LNCaP clone FGC (cell line): Measurements from ENCODE around the gene KRTAP19-8.

Experiments
- DNase-seq: peaks from one replicate; pipeline ENCODE4 v3.0.0-alpha.2; 2011; ENCODE audit warnings: low read depth
- H3K4me3 ChIP-seq: 2 replicates; pipeline ENCODE4 v1.5.1; 2011; ENCODE audit warnings: mild to moderate bottlenecking, low read depth, low read length, control low read depth
- TF ChIP-seq, protein P1 (sequence below): IDR thresholded peaks from 2 replicates; pipeline ENCODE4 v1.5.1; 2012; ENCODE audit warnings: mild to moderate bottlenecking; ENCODE audit not compliant: control insufficient read depth, insufficient read depth; ENCODE audit errors: extremely low read depth

The KRTAP19-8 gene

DNA sequence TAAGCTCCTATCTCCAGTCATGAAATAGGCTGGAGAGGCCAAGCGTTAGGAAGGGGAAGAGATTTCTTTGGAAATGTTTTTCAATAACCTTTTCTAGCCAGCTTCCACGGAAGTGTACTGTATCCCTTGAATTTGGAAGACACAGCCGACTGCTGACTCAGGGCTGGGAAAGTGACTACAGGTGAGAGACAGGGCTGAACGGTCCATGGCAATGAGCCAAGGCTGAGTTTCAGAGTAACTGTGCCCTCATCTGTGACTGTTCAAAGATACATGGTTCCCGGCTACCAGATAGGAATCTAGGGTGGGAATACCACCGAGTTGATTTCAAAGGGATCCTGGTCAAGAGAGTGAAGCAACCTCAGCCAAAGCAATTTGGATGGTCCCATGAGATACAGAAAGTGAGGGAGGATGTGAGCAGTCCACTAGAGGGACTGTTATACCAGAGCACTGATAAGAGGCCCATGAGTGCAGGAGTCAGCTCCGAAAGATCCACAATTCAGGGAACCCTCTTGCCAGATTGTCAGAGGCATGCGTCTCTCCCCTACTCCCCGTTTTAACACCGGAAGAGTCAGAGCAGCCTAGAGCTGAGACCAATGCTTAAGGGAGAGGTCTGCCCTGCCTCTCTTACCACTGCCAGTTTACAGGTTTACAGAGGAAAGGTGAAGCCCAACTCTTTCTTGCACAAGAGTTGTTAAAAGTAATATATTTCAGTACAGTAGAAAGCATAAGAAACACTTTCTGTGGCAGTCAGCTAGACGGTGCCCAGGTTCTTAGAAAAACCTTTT lies 3.2 kb upstream of the KRTAP19-8 start:
- TF ChIP-seq, protein P1, sequence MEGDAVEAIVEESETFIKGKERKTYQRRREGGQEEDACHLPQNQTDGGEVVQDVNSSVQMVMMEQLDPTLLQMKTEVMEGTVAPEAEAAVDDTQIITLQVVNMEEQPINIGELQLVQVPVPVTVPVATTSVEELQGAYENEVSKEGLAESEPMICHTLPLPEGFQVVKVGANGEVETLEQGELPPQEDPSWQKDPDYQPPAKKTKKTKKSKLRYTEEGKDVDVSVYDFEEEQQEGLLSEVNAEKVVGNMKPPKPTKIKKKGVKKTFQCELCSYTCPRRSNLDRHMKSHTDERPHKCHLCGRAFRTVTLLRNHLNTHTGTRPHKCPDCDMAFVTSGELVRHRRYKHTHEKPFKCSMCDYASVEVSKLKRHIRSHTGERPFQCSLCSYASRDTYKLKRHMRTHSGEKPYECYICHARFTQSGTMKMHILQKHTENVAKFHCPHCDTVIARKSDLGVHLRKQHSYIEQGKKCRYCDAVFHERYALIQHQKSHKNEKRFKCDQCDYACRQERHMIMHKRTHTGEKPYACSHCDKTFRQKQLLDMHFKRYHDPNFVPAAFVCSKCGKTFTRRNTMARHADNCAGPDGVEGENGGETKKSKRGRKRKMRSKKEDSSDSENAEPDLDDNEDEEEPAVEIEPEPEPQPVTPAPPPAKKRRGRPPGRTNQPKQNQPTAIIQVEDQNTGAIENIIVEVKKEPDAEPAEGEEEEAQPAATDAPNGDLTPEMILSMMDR: no peak
- DNase-seq: no peak
- H3K4me3 ChIP-seq: no peak overlapping the region

DNA sequence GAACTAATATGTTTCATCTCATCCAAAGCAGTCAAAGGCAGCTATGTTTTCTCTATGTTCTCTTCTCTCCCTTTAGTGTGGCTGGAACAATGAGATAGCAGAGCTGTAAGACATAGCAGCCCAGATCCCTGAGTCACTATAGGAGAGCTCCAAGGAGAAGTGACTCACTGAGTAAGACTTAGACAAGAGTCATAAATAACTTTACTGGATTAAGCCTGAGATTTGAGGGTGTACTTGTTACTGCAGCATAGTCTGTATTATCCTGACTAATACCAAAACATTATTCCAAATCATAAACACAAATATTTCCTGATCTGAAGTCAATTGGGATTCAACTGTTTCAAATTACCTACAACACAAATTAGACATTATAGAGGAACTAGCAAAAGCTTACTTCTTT lies 3.9 kb downstream of the KRTAP19-8 start:
- TF ChIP-seq, protein P1: no peak
- no peak for DNase-seq
- no peak overlapping the region for H3K4me3 ChIP-seq

GRCh38 chr21:31030367-31031106 lies 7.7 kb downstream of the KRTAP19-8 start:
- no peak overlapping the region for H3K4me3 ChIP-seq
- TF ChIP-seq, protein P1: no peak
- DNase-seq: no peak

DNA sequence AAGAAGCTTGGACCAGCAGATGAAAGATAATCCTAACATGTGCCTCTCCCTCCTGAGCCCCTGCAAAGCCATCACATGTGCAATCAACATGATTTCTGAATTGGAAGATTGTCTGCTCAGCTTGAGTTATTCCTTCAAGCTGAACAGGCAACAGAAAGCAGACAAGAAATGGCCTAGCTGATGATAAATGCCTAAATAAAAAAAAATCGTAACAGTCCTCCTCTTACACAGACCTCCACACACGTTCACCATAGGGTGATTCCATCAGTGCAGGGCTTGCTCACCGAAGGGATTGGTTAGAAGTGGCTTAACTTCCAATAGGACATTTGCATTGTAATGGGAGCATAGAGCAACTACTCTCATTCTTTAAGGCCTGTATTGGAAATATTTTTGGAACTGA lies 14.6 kb downstream of the KRTAP19-8 start:
- H3K4me3 ChIP-seq: no peak overlapping the region

DNA sequence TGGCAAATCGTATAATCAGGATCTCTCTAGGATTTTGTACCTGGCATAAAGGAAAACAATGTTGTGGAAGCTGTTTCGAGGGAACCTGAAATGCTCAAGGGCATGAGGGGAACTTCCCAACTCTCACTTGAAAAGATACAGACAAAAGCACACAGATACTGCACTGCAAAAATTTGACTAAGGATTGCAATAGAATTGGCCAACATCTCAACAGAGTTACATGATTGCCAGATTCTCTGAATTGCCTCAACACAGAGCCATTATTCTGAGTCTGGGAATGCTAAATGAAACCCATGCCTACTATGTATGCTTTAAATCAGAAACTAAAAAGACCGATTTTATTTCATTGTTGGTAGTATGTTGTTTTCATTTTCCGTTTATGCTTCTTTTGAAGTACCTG lies 16.0 kb downstream of the KRTAP19-8 start:
- TF ChIP-seq, protein P1: no peak
- no peak overlapping the region for H3K4me3 ChIP-seq

More for the DNA sequence above, 14.6 kb downstream of the KRTAP19-8 start:
- DNase-seq: no peak
- TF ChIP-seq, protein P1: no peak

GRCh38 chr21:31018232-31018631 lies 20.0 kb downstream of the KRTAP19-8 start:
- no peak for DNase-seq
- H3K4me3 ChIP-seq: no peak overlapping the region
- TF ChIP-seq, protein P1: no peak

More for the DNA sequence above, 16.0 kb downstream of the KRTAP19-8 start:
- DNase-seq: no peak

DNA sequence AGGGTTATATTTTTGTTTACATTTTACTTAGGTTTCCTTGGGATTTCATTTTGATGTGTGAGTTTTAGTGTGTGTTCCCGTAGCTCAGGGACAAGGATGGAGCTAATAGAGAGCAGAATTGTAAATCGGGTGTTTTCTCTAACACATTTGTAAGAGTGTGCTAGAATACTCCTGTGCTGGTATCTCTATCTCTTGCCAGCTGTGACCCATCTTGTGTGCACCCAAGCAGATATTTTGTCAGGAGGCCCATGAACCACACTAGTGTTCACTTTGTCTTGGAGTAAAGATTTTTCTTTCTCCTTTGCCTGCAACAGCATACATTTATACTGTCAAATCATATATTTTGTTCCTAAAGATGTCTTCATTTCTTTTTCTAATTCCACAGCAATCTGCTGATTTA lies 23.4 kb downstream of the KRTAP19-8 start:
- no peak overlapping the region for H3K4me3 ChIP-seq
- TF ChIP-seq, protein P1: no peak
- no peak for DNase-seq
